ENCODE measurements around the gene ZBTB38.

- TF ChIP-seq CTCF (IDR thresholded peaks at IDR 0.05; ENCODE audit: poor library complexity, severe bottlenecking) = no peak
- TF ChIP-seq RAD21 (conservative IDR thresholded peaks at IDR 0.05) = no peak
- TF ChIP-seq POLR2AphosphoS5 (IDR thresholded peaks at IDR 0.05) = no peak
- TF ChIP-seq MXI1 (conservative IDR thresholded peaks at IDR 0.05; ENCODE audit: poor library complexity, severe bottlenecking) = no peak
- TF ChIP-seq SMC3 (conservative IDR thresholded peaks at IDR 0.05; ENCODE audit: poor library complexity) = no peak
Observed at GRCh38 chr3:141321109-141321497, 47.2 kb upstream of the ZBTB38 start.

Data from neural cell (in vitro differentiated cells).